GM12878 (cell line): ENCODE results near the gene SAP30L. TPM values are rescaled to one million over a fixed set of nuclear protein-coding genes. Genes with fewer than 3 reads are reported as not detected.

ENCODE experiments used
- ATAC-seq: fragments of 200-7000 bp; cut with Tn5 transposase; 3 replicates; pipeline ENCODE4 v1.9.1; 2020; ENCODE audit warnings: mild to moderate bottlenecking, moderate library complexity
- BruUV-seq: library from RNA; stranded (reverse); fragments of 400-500 nt; replicated peaks from 2 replicates; lab custom pipeline; 2021; lab: Mats Ljungman, UMichigan
- CTCF ChIA-PET: fragments of 300-600 bp; sonication (Branson Sonifier 250); formaldehyde crosslinking; extraction: SDS; loops from one replicate; lab custom pipeline; 2021; ENCODE audit warnings: inconsistent platforms; lab: Yijun Ruan, JAX
- POLR2A ChIA-PET: fragments of 350-600 bp; formaldehyde crosslinking; extraction: SDS; loops from one replicate; lab custom pipeline; 2021; ENCODE audit warnings: inconsistent platforms; lab: Charles Lee
- RAD21 ChIA-PET: fragments of 300-600 bp; sonication (Branson Sonifier 250); formaldehyde crosslinking; loops from one replicate; lab custom pipeline; 2023; ENCODE audit warnings: antibody characterized with exemption; ENCODE audit not compliant: unreplicated experiment; lab: Charles Lee
- SMC1A ChIA-PET: fragments of 300-600 bp; sonication (Branson Sonifier 250); formaldehyde crosslinking; loops from one replicate; lab custom pipeline; 2023; ENCODE audit not compliant: unreplicated experiment, uncharacterized antibody; lab: Charles Lee
- DNase-seq: peaks from one replicate; pipeline ENCODE4 v3.0.0-alpha.2; 2011; ENCODE audit warnings: low read depth, low spot score
- FAIRE-seq: peaks from 3 replicates; lab custom pipeline; 2011; peaks lifted over from hg19 to GRCh38; lab: Jason Lieb, UNC
- H2AFZ ChIP-seq: 2 replicates; pipeline ENCODE4 v1.6.0; 2011; ENCODE audit warnings: low read depth, low read length, control low read depth; ENCODE audit not compliant: control insufficient read depth
- H3K27ac ChIP-seq: 2 replicates; pipeline ENCODE4 v1.5.1; 2011; ENCODE audit warnings: control low read depth; ENCODE audit not compliant: control insufficient read depth, insufficient read depth
- H3K27me3 ChIP-seq, 2 experiments: replicated peaks in 1 of 2; 2 replicates each; pipeline versions ENCODE4 v1.6.0 to v1.6.1; 2011; ENCODE audit warnings: low read length in 1 of 2; ENCODE audit not compliant: control insufficient read depth in 2 of 2, insufficient read depth in 2 of 2
- H3K36me3 ChIP-seq, 2 experiments: 2 replicates each; pipeline ENCODE4 v1.5.1; 2011; ENCODE audit warnings: low read length in 1 of 2; ENCODE audit not compliant: control insufficient read depth in 2 of 2, insufficient read depth in 2 of 2
- H3K4me1 ChIP-seq: 2 replicates; pipeline ENCODE4 v1.6.1; 2011; ENCODE audit warnings: mild to moderate bottlenecking, low read length, moderate library complexity, mixed read lengths; ENCODE audit not compliant: control insufficient read depth, insufficient read depth
- H3K4me2 ChIP-seq: 2 replicates; pipeline ENCODE4 v1.6.0; 2011; ENCODE audit warnings: control low read depth; ENCODE audit not compliant: control insufficient read depth, insufficient read depth
- H3K4me3 ChIP-seq: fragments of 200-600 bp; sonication (generic); 2 replicates; pipeline ENCODE4 v1.5.1; 2016
- H3K79me2 ChIP-seq: 2 replicates; pipeline ENCODE4 v1.6.0; 2011; ENCODE audit warnings: low read length; ENCODE audit not compliant: control insufficient read depth, insufficient read depth
- H3K9ac ChIP-seq: 2 replicates; pipeline ENCODE4 v1.8.0; 2011; ENCODE audit warnings: low read length, control low read depth, mixed read lengths; ENCODE audit not compliant: control insufficient read depth, insufficient read depth
- H3K9me3 ChIP-seq: replicated peaks from 3 replicates; pipeline ENCODE4 v1.5.1; 2011; ENCODE audit warnings: mild to moderate bottlenecking, low read length; ENCODE audit not compliant: control insufficient read depth, insufficient read depth
- H4K20me1 ChIP-seq: 2 replicates; pipeline ENCODE4 v1.6.0; 2011; ENCODE audit not compliant: control insufficient read depth, insufficient read depth
- CREM ChIP-seq: IDR thresholded peaks from 2 replicates; pipeline ENCODE4 v1.6.1; 2014; ENCODE audit warnings: antibody characterized with exemption, low read depth
- CUX1 ChIP-seq: IDR thresholded peaks from 2 replicates; pipeline ENCODE4 v1.6.1; 2012; ENCODE audit warnings: improper control_type of control experiment, low read depth, low read length; ENCODE audit not compliant: insufficient replicate concordance
- RAD21 ChIP-seq: IDR thresholded peaks from 2 replicates; pipeline ENCODE4 v1.6.1; 2011; ENCODE audit warnings: mild to moderate bottlenecking, low read depth, low read length, moderate library complexity; ENCODE audit not compliant: insufficient read depth
- RCOR1 ChIP-seq: conservative IDR thresholded peaks from 2 replicates; pipeline ENCODE4 v1.6.1; 2012; ENCODE audit warnings: low read depth, low read length, improper control_type of control experiment
- SIN3A ChIP-seq: IDR thresholded peaks from 2 replicates; pipeline ENCODE4 v1.6.1; 2012; ENCODE audit warnings: low read depth, low read length, improper control_type of control experiment
- WRNIP1 ChIP-seq: IDR thresholded peaks from 2 replicates; pipeline ENCODE4 v1.6.1; 2011; ENCODE audit warnings: low read depth, low read length, improper control_type of control experiment, borderline replicate concordance
- WGBS: methylation state at CpG from one replicate; pipeline ENCODE4 v1.1.6; 2016; ENCODE audit warnings: low lambda C conversion rate; ENCODE audit not compliant: insufficient replicate concordance, insufficient coverage; ENCODE audit errors: missing lambda C conversion rate; 5-methylcytosine and 5-hydroxymethylcytosine counted together
- in situ Hi-C: fragments of 300-500 bp; cut with MboI; formaldehyde crosslinking; loops from 9 replicates; pipeline ENCODE4 v1.14.3; 2018; ENCODE audit warnings: mixed read lengths
- intact Hi-C: fragments of 100-400 bp; cut with micrococcal nuclease; formaldehyde crosslinking; loops from one replicate; pipeline ENCODE4 v1.14.2; 2022; ENCODE audit not compliant: unreplicated experiment
- polyA plus RNA-seq, 11 experiments: library from polyadenylated mRNA; depleted of rRNA in 4 of 11; unstranded in 6 of 11; stranded (reverse) in 5 of 11; fragments of >200 nt; fragmentation: Nextera tagmentation in 4 of 11; fragmentation: Illumina TruSeq in 1 of 11; extraction: Ambion mirVana in 4 of 11; extraction: Trizol in 1 of 11; gene quantifications; 1 replicate in 1 of 11; 2 replicates in 10 of 11; pipeline versions ENCODE4 v1.2.1 to v1.2.3, GENCODE V29; 2011 to 2016; ENCODE audit warnings: inconsistent platforms in 2 of 11, missing spikeins in 2 of 11, low read depth in 1 of 11
- total RNA-seq, 4 experiments: library from RNA; depleted of rRNA in 3 of 4; stranded (reverse); fragments of >200 nt in 3 of 4; fragmentation: Illumina TruSeq in 1 of 4; extraction: Trizol in 1 of 4; gene quantifications; 2 replicates each; pipeline versions ENCODE4 v1.2.1 to v1.2.3, GENCODE V29; 2013 to 2021
- TF ChIP-seq, protein P1 (sequence below): IDR thresholded peaks from 2 replicates; pipeline ENCODE4 v1.6.1; 2012; ENCODE audit warnings: low read depth, low read length, improper control_type of control experiment

The SAP30L gene
- total and polyA plus RNA-seq, 10 of the 15 experiments (the other 5 are each of a cell fraction or from before 2014, with no cell fraction given): 2.4 to 36.8 (median 15.7) TPM

DNA sequence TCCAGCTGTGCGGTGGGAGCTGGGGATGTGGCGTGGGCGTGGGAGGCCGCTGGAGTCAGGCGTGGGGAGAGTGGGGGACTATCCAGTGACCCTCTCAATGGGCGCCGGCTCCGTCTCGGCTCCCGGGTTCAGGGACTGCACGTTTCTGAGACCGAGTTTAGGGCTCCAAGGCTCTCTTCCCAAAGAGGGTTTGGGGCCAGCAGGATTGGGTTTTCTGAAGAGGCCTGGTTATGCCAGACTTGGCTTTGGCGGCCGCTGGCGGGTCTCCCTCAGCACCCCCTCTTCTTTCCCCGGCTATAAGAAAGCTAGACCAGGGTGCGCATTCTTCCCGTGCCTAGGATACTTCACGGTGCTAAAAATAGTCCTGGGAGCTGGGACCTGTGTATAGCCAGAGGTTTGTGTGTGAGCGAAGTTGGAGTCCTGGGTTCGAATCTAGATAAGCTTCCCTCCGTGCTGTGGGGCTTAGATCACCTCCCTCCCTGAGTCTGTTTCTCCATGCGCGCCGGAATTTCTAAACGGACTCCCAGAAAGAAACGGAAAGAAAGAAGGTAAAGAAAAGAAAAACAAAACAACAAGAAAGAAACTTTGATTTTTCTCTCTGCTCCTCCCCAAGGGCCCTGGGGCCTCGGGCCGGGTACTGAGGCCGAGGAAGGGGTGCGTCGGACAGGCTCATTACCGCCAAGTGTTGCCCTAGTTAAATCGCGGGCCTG lies 27.2 kb downstream of the SAP30L start:
- DNase-seq (no peak), ATAC-seq (no peak), FAIRE-seq (no peak)
- ChIA-PET SMC1A (interaction anchor here (1.0 kb wide), 2 partner anchors 19 to 97 kb away, joined by 3 read pairs; no protein-coding TSS in a partner anchor), CTCF (interaction anchor here (1.3 to 1.4 kb wide), 3 partner anchors 11 to 102 kb away, joined by 3 to 6 read pairs (median 3); no protein-coding TSS in a partner anchor), POLR2A (no interaction called here)
- H3K79me2 ChIP-seq: no peaks in the 10 kb centered on the region
- no peak overlapping the region for H3K27ac ChIP-seq
- H3K36me3 ChIP-seq: no peaks in the 10 kb centered on the region
- no peaks in the 10 kb centered on the region; the same call in 2 of the 3 replicates for H3K9me3 ChIP-seq
- H3K4me3 ChIP-seq: no peak overlapping the region
- H2AFZ ChIP-seq: no peak overlapping the region
- intact Hi-C loops (no loop called here), in situ Hi-C loops (no loop called here)
- BruUV-seq: no TSS peak
- peaks cover 12% of the 10 kb centered on the region for H3K4me1 ChIP-seq
- peaks cover 24 to 36% of the 10 kb centered on the region in 2 experiments for H3K27me3 ChIP-seq
- H4K20me1 ChIP-seq: no peaks in the 10 kb centered on the region
- no peak overlapping the region for H3K9ac ChIP-seq
- 39% methylated on average over 35 of the region's 35 CpGs for WGBS
- no peak for TF ChIP-seq CREM
- no peak for TF ChIP-seq RCOR1
- TF ChIP-seq WRNIP1: no peak
- TF ChIP-seq RAD21: no peak
- TF ChIP-seq, protein P1, sequence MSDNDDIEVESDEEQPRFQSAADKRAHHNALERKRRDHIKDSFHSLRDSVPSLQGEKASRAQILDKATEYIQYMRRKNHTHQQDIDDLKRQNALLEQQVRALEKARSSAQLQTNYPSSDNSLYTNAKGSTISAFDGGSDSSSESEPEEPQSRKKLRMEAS: no peak
- TF ChIP-seq CUX1: no peak
- TF ChIP-seq SIN3A: no peak
- TF ChIP-seq, all 136 proteins: peak for 0
- RAD21 ChIA-PET: no interaction called here
- H3K4me2 ChIP-seq: no peak overlapping the region
